Naive thymus-derived CD4-positive, alpha-beta T cell (primary cell): ENCODE data around the gene GSG1L. TPM values are rescaled to one million over a fixed set of nuclear protein-coding genes. Genes with fewer than 3 reads are reported as not detected.

ENCODE experiments used
- ATAC-seq: fragments of 150-1000 bp; cut with Tn5 transposase; 2 replicates; pipeline ENCODE4 v1.10.0; 2021; ENCODE audit warnings: mild to moderate bottlenecking, moderate library complexity
- CTCF ChIA-PET: fragments of 350-600 bp; sonication (Branson Sonifier 250); formaldehyde crosslinking; loops from one replicate; lab custom pipeline; 2021; ENCODE audit warnings: antibody characterized with exemption; lab: Charles Lee
- POLR2A ChIA-PET: fragments of 350-600 bp; sonication (Branson Sonifier 250); formaldehyde crosslinking; loops from one replicate; lab custom pipeline; 2021; ENCODE audit warnings: antibody characterized with exemption, inconsistent platforms; lab: Charles Lee
- DNase-seq, 9 donors: peaks; one replicate each; pipeline versions ENCODE4 v3.0.0 to v3.0.0-alpha.2; 2020 to 2022; ENCODE audit warnings: mixed read lengths in 1 of 9
- H3K27ac ChIP-seq: one replicate; pipeline ENCODE4 v1.7.0; 2013; ENCODE audit warnings: mild to moderate bottlenecking, low read depth, low read length, moderate library complexity
- H3K27me3 ChIP-seq, 2 donors: one replicate each; pipeline ENCODE4 v1.7.0; 2013; ENCODE audit warnings: low read length in 2 of 2, mild to moderate bottlenecking in 2 of 2, moderate library complexity in 2 of 2; ENCODE audit not compliant: control insufficient read depth in 2 of 2, insufficient read depth in 2 of 2
- H3K36me3 ChIP-seq, 3 experiments: 1 replicate in 2 of 3; 2 replicates in 1 of 3; pipeline ENCODE4 v1.7.0; 2013; ENCODE audit warnings: low read length in 3 of 3, mild to moderate bottlenecking in 3 of 3, moderate library complexity in 1 of 3; ENCODE audit not compliant: insufficient read depth in 3 of 3, control insufficient read depth in 2 of 3
- H3K4me1 ChIP-seq, 2 donors: one replicate each; pipeline ENCODE4 v1.7.0; 2013; ENCODE audit warnings: low read length in 2 of 2, mild to moderate bottlenecking in 2 of 2, moderate library complexity in 1 of 2; ENCODE audit not compliant: control insufficient read depth in 2 of 2, insufficient read depth in 2 of 2
- H3K4me3 ChIP-seq: 2 replicates; pipeline ENCODE4 v1.7.0; 2013; ENCODE audit warnings: mild to moderate bottlenecking, low read length
- H3K9me3 ChIP-seq, 3 experiments: 1 replicate in 2 of 3; 2 replicates in 1 of 3; pipeline ENCODE4 v1.7.0; 2013; ENCODE audit warnings: low read length in 3 of 3; ENCODE audit not compliant: control insufficient read depth in 2 of 3
- H3K27ac Mint-ChIP-seq, 9 donors: one replicate each; pipeline ENCODE4 v1.8.0; 2020 to 2022; ENCODE audit warnings: mixed read lengths in 9 of 9, mild to moderate bottlenecking in 8 of 9, moderate library complexity in 5 of 9, inconsistent platforms in 2 of 9
- H3K27me3 Mint-ChIP-seq, 5 donors: one replicate each; pipeline ENCODE4 v1.8.0; 2021 to 2022; ENCODE audit warnings: mixed read lengths in 5 of 5, mild to moderate bottlenecking in 1 of 5
- H3K36me3 Mint-ChIP-seq, 5 donors: one replicate each; pipeline ENCODE4 v1.8.0; 2020 to 2022; ENCODE audit warnings: mixed read lengths in 5 of 5, mild to moderate bottlenecking in 3 of 5, inconsistent platforms in 1 of 5
- H3K4me1 Mint-ChIP-seq, 7 donors: one replicate each; pipeline ENCODE4 v1.8.0; 2020 to 2022; ENCODE audit warnings: mixed read lengths in 7 of 7, mild to moderate bottlenecking in 3 of 7, inconsistent platforms in 1 of 7
- H3K4me3 Mint-ChIP-seq, 10 donors: one replicate each; pipeline ENCODE4 v1.8.0; 2020 to 2022; ENCODE audit warnings: mild to moderate bottlenecking in 10 of 10, mixed read lengths in 10 of 10, moderate library complexity in 6 of 10, inconsistent platforms in 2 of 10
- H3K9me3 Mint-ChIP-seq, 11 donors: one replicate each; pipeline ENCODE4 v1.8.0; 2020 to 2022; ENCODE audit warnings: mixed read lengths in 11 of 11, mild to moderate bottlenecking in 4 of 11, inconsistent platforms in 1 of 11, moderate library complexity in 1 of 11
- intact Hi-C, 2 donors: fragments of 100-400 bp; cut with micrococcal nuclease; formaldehyde crosslinking; loops; one replicate each; pipeline ENCODE4 v1.15.1; 2023
- polyA plus RNA-seq, 2 donors: library from polyadenylated mRNA; unstranded; fragments of 300-500 nt; fragmentation: Illumina TruSeq; gene quantifications; one replicate each; pipeline ENCODE4 v1.2.3, GENCODE V29; 2021
- total RNA-seq, 6 experiments: library from RNA in 5 of 6; stranded (reverse) in 5 of 6; gene quantifications; 1 replicate in 5 of 6; 2 replicates in 1 of 6; pipeline ENCODE4 v1.2.3 and lab custom pipeline; 2021 to 2026

GSG1L gene
- total and polyA plus RNA-seq, 7 experiments from 2014 or later: 0.10 TPM; not detected in 6

DNA sequence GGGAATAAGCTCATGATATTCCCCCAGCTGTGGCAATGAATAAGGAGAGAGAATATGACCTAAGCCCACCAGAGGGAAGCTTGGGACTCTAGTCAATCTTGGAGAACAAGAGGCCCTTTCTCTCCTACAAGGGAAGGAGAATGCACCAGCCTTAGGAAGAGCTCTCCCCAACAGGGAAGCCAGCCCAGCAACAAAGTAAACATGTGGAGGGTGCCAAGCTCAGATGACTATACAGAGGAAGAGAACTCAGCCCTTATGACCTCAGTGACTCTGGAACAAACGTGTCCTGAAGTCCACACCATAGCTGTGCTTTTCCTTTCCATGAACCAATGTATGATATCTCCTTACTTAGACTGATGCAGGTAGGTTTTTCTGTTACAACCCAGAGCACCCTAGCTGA lies 219.7 kb downstream of the GSG1L start:
- POLR2A ChIA-PET: no interaction called here
- peaks cover 0 to 3% (median 0%) of the 10 kb centered on the region in 11 donors for H3K9me3 Mint-ChIP-seq
- H3K4me3 ChIP-seq: no peak overlapping the region
- H3K4me3 Mint-ChIP-seq: no peak overlapping the region
- H3K27ac Mint-ChIP-seq: no peak overlapping the region
- no peak overlapping the region for H3K27ac ChIP-seq
- CTCF ChIA-PET: no interaction called here
- H3K9me3 ChIP-seq: no peaks in the 10 kb centered on the region
- no peaks in the 10 kb centered on the region for H3K36me3 Mint-ChIP-seq
- H3K27me3 ChIP-seq: no peaks in the 10 kb centered on the region
- H3K27me3 Mint-ChIP-seq: peaks cover 0 to 55% (median 34%) of the 10 kb centered on the region in 5 donors
- no peak for ATAC-seq
- H3K4me1 Mint-ChIP-seq: no peaks in the 10 kb centered on the region
- intact Hi-C loops: no loop called here
- H3K4me1 ChIP-seq: no peaks in the 10 kb centered on the region
- no peaks in the 10 kb centered on the region for H3K36me3 ChIP-seq
- no peak for DNase-seq

DNA sequence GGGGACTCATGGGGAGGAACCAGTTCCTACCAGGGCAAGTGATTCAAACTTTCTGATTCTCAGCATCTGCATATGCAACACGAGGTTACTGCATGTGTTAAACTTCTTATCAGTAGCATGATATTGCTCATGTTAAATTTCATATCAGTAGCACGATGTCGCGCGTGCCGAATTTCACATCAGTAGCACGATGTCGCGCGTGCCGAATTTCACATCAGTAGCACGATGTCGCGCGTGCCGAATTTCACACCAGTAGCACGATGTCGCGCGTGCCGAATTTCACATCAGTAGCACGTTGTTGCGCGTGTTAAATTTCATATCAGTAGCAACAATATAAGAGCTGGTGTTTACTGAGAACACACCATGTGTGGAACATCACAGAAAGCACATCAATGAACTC lies 221.6 kb downstream of the GSG1L start:
- ATAC-seq (no peak), DNase-seq (no peak)
- Mint-ChIP-seq H3K27ac (no peak overlapping the region), H3K36me3 (peaks cover 0 to under 1% (median 0%) of the 10 kb centered on the region in 5 donors), H3K4me3 (no peak overlapping the region), H3K9me3 (peaks cover 0 to 10% (median 2%) of the 10 kb centered on the region in 11 donors), H3K4me1 (no peaks in the 10 kb centered on the region), H3K27me3 (peaks cover 1 to 50% (median 33%) of the 10 kb centered on the region in 5 donors)
- Histone ChIP-seq H3K36me3 (no peaks in the 10 kb centered on the region), H3K27me3 (no peaks in the 10 kb centered on the region), H3K4me3 (no peak overlapping the region), H3K9me3 (no peaks in the 10 kb centered on the region), H3K4me1 (no peaks in the 10 kb centered on the region), H3K27ac (no peak overlapping the region)
- ChIA-PET CTCF (no interaction called here), POLR2A (no interaction called here)
- intact Hi-C loops: no loop called here

DNA sequence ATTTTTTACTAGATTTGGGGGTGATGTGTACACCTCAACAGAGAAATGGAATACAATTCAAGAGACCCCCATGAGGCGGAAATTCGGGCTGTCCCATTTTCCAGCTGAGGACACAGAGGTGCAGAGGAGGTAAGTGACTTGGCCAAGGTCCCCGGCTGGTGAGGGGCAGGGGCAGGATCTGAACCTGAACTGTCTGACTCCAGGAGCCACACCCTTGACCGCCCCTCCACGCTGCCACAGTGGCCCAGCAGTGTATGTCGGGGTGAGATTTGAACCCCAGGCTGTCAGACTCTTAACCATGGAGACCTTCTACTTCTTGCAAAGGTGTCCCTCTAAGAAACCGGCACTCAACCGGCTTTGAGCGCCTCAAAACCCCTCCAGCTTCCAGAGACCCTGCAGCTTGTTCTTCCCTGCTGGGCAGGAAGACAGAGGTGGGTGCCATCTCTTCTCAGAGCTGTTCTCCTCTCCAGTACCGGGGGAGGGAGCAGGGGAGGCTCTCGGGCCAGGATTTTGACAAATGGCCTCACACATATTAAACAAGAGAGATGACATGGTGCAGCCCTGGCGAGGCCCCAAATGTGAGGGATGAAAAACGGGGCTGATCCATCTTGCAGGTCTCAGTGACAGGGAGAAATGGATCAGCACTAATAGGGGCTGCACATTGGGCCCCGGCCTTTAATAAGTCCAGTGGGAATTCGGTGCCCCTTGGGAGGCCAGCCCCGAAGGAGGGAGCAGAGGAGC lies 222.3 kb downstream of the GSG1L start:
- Mint-ChIP-seq H3K9me3 (peaks cover 0 to 16% (median 8%) of the 10 kb centered on the region in 11 donors), H3K4me1 (no peaks in the 10 kb centered on the region)
- no peak for DNase-seq

DNA sequence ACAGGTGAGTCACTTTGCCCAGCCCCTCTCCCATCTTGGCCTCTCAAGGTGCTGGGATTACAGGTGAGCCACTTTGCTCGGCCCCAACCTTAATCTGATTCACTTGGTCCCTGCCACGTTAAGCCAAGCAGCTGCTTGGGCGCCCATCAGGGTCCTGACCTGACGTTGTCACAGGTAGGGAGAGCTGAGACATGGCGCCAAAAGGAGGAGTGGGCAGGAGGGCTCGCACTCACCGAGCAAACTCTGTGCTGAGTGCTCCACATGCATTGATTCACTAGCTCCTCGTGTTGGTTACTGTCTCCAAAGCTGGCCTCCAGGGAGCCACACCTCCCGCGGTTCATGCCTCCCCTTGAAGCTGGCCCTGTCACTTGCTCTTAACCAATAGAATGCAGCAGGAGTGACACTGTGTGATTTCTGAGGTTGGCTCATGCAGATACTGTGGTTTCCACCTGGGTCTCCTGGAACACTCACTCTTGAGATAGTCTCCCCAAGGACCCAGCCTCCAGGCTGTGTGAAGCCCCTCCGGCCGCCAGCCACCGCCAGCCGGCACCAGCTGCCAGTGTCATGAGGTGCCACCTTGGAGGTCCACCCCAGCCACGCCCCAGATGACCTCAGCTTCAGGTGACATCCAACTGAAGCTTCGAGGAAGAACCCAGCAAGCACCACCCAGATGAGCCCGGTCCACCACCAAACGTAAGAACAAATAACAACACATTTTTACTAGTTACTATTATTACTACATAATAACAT lies 223.0 kb downstream of the GSG1L start:
- no peaks in the 10 kb centered on the region for H3K27me3 ChIP-seq
- H3K9me3 ChIP-seq: no peaks in the 10 kb centered on the region
- no peak overlapping the region for H3K4me3 Mint-ChIP-seq
- no peak overlapping the region for H3K4me3 ChIP-seq
- no peaks in the 10 kb centered on the region for H3K4me1 ChIP-seq
- no peak overlapping the region for H3K27ac ChIP-seq
- POLR2A ChIA-PET: no interaction called here
- H3K4me1 Mint-ChIP-seq: no peaks in the 10 kb centered on the region
- intact Hi-C loops: no loop called here
- ATAC-seq: no peak
- DNase-seq: no peak
- peaks cover 0 to 16% (median 8%) of the 10 kb centered on the region in 11 donors for H3K9me3 Mint-ChIP-seq
- H3K36me3 ChIP-seq: no peaks in the 10 kb centered on the region
- peaks cover 0 to 6% (median 0%) of the 10 kb centered on the region in 5 donors for H3K36me3 Mint-ChIP-seq
- CTCF ChIA-PET: no interaction called here
- no peak overlapping the region for H3K27ac Mint-ChIP-seq
- H3K27me3 Mint-ChIP-seq: peaks cover 12 to 52% (median 34%) of the 10 kb centered on the region in 5 donors

More for the DNA sequence above, 222.3 kb downstream of the GSG1L start:
- ChIA-PET POLR2A (no interaction called here), CTCF (no interaction called here)
- Histone ChIP-seq H3K4me3 (no peak overlapping the region), H3K36me3 (no peaks in the 10 kb centered on the region), H3K27ac (no peak overlapping the region), H3K4me1 (no peaks in the 10 kb centered on the region), H3K27me3 (no peaks in the 10 kb centered on the region), H3K9me3 (no peaks in the 10 kb centered on the region)
- Mint-ChIP-seq H3K27ac (no peak overlapping the region), H3K4me3 (no peak overlapping the region), H3K36me3 (peaks cover 0 to 6% (median 0%) of the 10 kb centered on the region in 5 donors), H3K27me3 (peaks cover 7 to 51% (median 39%) of the 10 kb centered on the region in 5 donors)
- intact Hi-C loops: no loop called here
- no peak for ATAC-seq

DNA sequence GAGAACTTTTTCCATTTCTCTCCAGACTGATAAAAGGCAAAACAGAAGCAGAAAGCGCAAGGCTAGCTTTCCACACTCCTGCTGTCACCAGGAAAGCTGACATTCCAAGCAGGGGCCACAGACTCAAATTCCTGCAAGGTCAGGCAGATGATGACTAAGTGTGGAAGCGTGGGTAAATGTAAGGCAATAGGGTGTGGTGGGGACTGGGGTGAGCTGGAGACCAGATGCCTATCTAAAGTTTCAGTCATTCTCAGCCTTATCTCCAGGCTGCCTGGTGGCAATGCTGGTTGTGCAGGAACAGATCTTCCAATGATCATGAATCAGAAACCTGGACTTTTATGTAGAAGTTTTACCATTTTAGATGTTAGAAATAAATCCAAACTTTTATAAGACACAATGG lies 224.1 kb downstream of the GSG1L start:
- no peak overlapping the region for H3K4me3 ChIP-seq
- CTCF ChIA-PET: no interaction called here
- no peak overlapping the region for H3K27ac Mint-ChIP-seq
- H3K9me3 Mint-ChIP-seq: peaks cover 0 to 16% (median 8%) of the 10 kb centered on the region in 11 donors
- DNase-seq: no peak
- no peaks in the 10 kb centered on the region for H3K36me3 ChIP-seq
- ATAC-seq: no peak
- no peaks in the 10 kb centered on the region for H3K9me3 ChIP-seq
- no peaks in the 10 kb centered on the region for H3K4me1 ChIP-seq
- intact Hi-C loops: no loop called here
- POLR2A ChIA-PET: no interaction called here
- H3K27me3 Mint-ChIP-seq: peaks cover 20 to 49% (median 37%) of the 10 kb centered on the region in 5 donors
- no peak overlapping the region for H3K4me3 Mint-ChIP-seq
- no peak overlapping the region for H3K27ac ChIP-seq
- H3K4me1 Mint-ChIP-seq: no peaks in the 10 kb centered on the region
- no peaks in the 10 kb centered on the region for H3K27me3 ChIP-seq
- peaks cover 0 to 6% (median 0%) of the 10 kb centered on the region in 5 donors for H3K36me3 Mint-ChIP-seq

DNA sequence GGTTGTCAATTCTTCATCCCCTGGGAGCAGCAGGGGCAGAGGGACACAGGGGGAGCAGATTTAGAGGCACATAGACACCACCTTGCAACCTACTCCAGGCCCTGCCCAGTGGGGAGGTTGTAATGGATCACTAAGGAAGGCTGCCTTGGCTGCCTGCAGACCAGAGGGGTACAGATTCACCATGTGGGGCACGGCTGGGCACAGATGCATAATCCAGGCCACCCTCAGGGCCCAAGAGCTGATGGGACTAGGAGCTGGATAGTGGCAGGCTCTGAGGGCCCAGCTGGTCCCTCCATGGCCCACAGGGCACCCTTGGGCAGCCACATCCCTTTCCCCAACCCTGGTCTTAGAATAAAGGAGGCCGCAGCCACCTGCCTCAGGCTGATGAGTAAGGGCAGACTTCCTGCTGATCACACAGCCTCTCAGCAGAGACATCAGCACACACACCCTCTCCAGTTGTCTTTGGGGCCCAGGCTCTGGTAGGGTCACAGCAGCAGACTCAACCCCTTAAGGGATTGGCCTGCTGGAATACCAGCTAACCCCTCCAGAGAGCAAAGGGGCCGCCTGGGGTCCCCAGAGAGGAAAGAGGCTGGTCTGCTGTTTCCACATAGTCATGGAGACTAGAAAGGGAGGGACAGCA lies 224.9 kb downstream of the GSG1L start:
- H3K27me3 Mint-ChIP-seq: peaks cover 20 to 48% (median 37%) of the 10 kb centered on the region in 5 donors
- no peak overlapping the region for H3K4me3 Mint-ChIP-seq
- H3K9me3 Mint-ChIP-seq: peaks cover 0 to 16% (median 8%) of the 10 kb centered on the region in 11 donors
- H3K4me1 ChIP-seq: no peaks in the 10 kb centered on the region
- CTCF ChIA-PET: no interaction called here
- H3K27ac Mint-ChIP-seq: no peak overlapping the region
- H3K36me3 ChIP-seq: no peaks in the 10 kb centered on the region
- POLR2A ChIA-PET: no interaction called here
- DNase-seq (no peak), ATAC-seq (no peak)
- H3K4me1 Mint-ChIP-seq: no peaks in the 10 kb centered on the region
- no peaks in the 10 kb centered on the region for H3K9me3 ChIP-seq
- no peak overlapping the region for H3K4me3 ChIP-seq
- intact Hi-C loops: no loop called here
- no peak overlapping the region for H3K27ac ChIP-seq
- peaks cover 0 to 6% (median 0%) of the 10 kb centered on the region in 5 donors for H3K36me3 Mint-ChIP-seq
- H3K27me3 ChIP-seq: no peaks in the 10 kb centered on the region
